Mononuclear cell (primary cell): ENCODE results near the gene DNASE2B. TPM values are rescaled to one million over a fixed set of nuclear protein-coding genes. Genes with fewer than 3 reads are reported as not detected.

Experiments used
- H3K27me3 ChIP-seq: 2 replicates; pipeline ENCODE4 v1.6.0; 2011; ENCODE audit warnings: low read length, control low read depth; ENCODE audit not compliant: insufficient read depth
- H3K4me1 ChIP-seq: 2 replicates; pipeline ENCODE4 v1.5.1; 2011; ENCODE audit warnings: mild to moderate bottlenecking, low read length, control low read depth; ENCODE audit not compliant: insufficient read depth
- H3K4me3 ChIP-seq: 2 replicates; pipeline ENCODE4 v1.5.1; 2011; ENCODE audit warnings: mild to moderate bottlenecking, low read length, moderate library complexity
- H3K9me3 ChIP-seq: 2 replicates; pipeline ENCODE4 v1.5.1; 2011; ENCODE audit warnings: low read depth, mild to moderate bottlenecking, control low read depth, low read length
- total RNA-seq: library from RNA; depleted of rRNA; stranded (reverse); fragments of >200 nt; gene quantifications from one replicate; pipeline ENCODE4 v1.2.3, GENCODE V29; 2012

Gene DNASE2B
- total RNA-seq, 1 donor, result not detected

GRCh38 chr1:84387480-84388163 lies 10.7 kb upstream of the DNASE2B start:
- Histone ChIP-seq H3K9me3 (no peaks in the 10 kb centered on the region), H3K27me3 (no peaks in the 10 kb centered on the region), H3K4me1 (peaks cover 13% of the 10 kb centered on the region), H3K4me3 (no peak overlapping the region)

- no peak overlapping the region for H3K4me3 ChIP-seq
- H3K27me3 ChIP-seq, result no peaks in the 10 kb centered on the region
- H3K4me1 ChIP-seq, result peaks cover 13% of the 10 kb centered on the region
- H3K9me3 ChIP-seq, result no peaks in the 10 kb centered on the region
These were observed 8.1 kb upstream of the DNASE2B start for GRCh38 chr1:84390226-84390625.

- H3K9me3 ChIP-seq, result no peaks in the 10 kb centered on the region
- no peak overlapping the region for H3K4me3 ChIP-seq
- no peaks in the 10 kb centered on the region for H3K27me3 ChIP-seq
- H3K4me1 ChIP-seq, result no peaks in the 10 kb centered on the region
These were observed 2.9 kb downstream of the DNASE2B start for GRCh38 chr1:84401156-84401555.

- no peaks in the 10 kb centered on the region for H3K27me3 ChIP-seq
- H3K4me3 ChIP-seq, result no peak overlapping the region
- no peaks in the 10 kb centered on the region for H3K4me1 ChIP-seq
- no peaks in the 10 kb centered on the region for H3K9me3 ChIP-seq
These were observed 3.8 kb downstream of the DNASE2B start for GRCh38 chr1:84402060-84402459.

- Histone ChIP-seq H3K9me3 (no peaks in the 10 kb centered on the region), H3K4me1 (no peaks in the 10 kb centered on the region), H3K27me3 (no peaks in the 10 kb centered on the region), H3K4me3 (no peak overlapping the region)
These were observed 4.2 kb downstream of the DNASE2B start for GRCh38 chr1:84402501-84402900.

GRCh38 chr1:84403347-84403746 lies 5.1 kb downstream of the DNASE2B start:
- Histone ChIP-seq H3K4me3 (no peak overlapping the region), H3K9me3 (no peaks in the 10 kb centered on the region), H3K27me3 (no peaks in the 10 kb centered on the region), H3K4me1 (peaks cover 4% of the 10 kb centered on the region)

GRCh38 chr1:84406346-84406861 lies 8.1 kb downstream of the DNASE2B start:
- Histone ChIP-seq H3K4me3 (no peak overlapping the region), H3K9me3 (no peaks in the 10 kb centered on the region), H3K4me1 (peaks cover 4% of the 10 kb centered on the region), H3K27me3 (no peaks in the 10 kb centered on the region)

GRCh38 chr1:84407524-84407923 lies 9.2 kb downstream of the DNASE2B start:
- Histone ChIP-seq H3K27me3 (no peaks in the 10 kb centered on the region), H3K4me3 (no peak overlapping the region), H3K9me3 (no peaks in the 10 kb centered on the region), H3K4me1 (peaks cover 4% of the 10 kb centered on the region)

- H3K4me3 ChIP-seq, result no peak overlapping the region
- no peaks in the 10 kb centered on the region for H3K9me3 ChIP-seq
- peaks cover 4% of the 10 kb centered on the region for H3K4me1 ChIP-seq
- H3K27me3 ChIP-seq, result no peaks in the 10 kb centered on the region
These were observed 9.7 kb downstream of the DNASE2B start for GRCh38 chr1:84407958-84408422.

- Histone ChIP-seq H3K4me3 (no peak overlapping the region), H3K27me3 (no peaks in the 10 kb centered on the region), H3K9me3 (no peaks in the 10 kb centered on the region), H3K4me1 (peaks cover 4% of the 10 kb centered on the region)
These were observed 11.6 kb downstream of the DNASE2B start for GRCh38 chr1:84409888-84410287.

- no peaks in the 10 kb centered on the region for H3K27me3 ChIP-seq
- no peaks in the 10 kb centered on the region for H3K9me3 ChIP-seq
- H3K4me1 ChIP-seq, result peaks cover 4% of the 10 kb centered on the region
- H3K4me3 ChIP-seq, result no peak overlapping the region
These were observed 12.2 kb downstream of the DNASE2B start for GRCh38 chr1:84410328-84411095.

- no peaks in the 10 kb centered on the region for H3K27me3 ChIP-seq
- H3K4me1 ChIP-seq, result peaks cover 4% of the 10 kb centered on the region
- no peaks in the 10 kb centered on the region for H3K9me3 ChIP-seq
- H3K4me3 ChIP-seq, result no peak overlapping the region
These were observed 14.1 kb downstream of the DNASE2B start for GRCh38 chr1:84412316-84412942.

GRCh38 chr1:84415396-84415795 lies 17.1 kb downstream of the DNASE2B start:
- H3K4me3 ChIP-seq, result no peak overlapping the region
- no peaks in the 10 kb centered on the region for H3K4me1 ChIP-seq
- H3K27me3 ChIP-seq, result no peaks in the 10 kb centered on the region
- no peaks in the 10 kb centered on the region for H3K9me3 ChIP-seq

GRCh38 chr1:84422909-84423308 lies 24.6 kb downstream of the DNASE2B start:
- Histone ChIP-seq H3K4me1 (peaks cover 10% of the 10 kb centered on the region), H3K4me3 (no peak overlapping the region), H3K27me3 (no peaks in the 10 kb centered on the region), H3K9me3 (no peaks in the 10 kb centered on the region)

- H3K4me1 ChIP-seq, result peaks cover 10% of the 10 kb centered on the region
These were observed 26.3 kb downstream of the DNASE2B start for GRCh38 chr1:84424513-84425149.

More at GRCh38 chr1:84424513-84425149, 26.3 kb downstream of the DNASE2B start:
- H3K4me3 ChIP-seq, result no peak overlapping the region
- no peaks in the 10 kb centered on the region for H3K9me3 ChIP-seq
- no peaks in the 10 kb centered on the region for H3K27me3 ChIP-seq
